ENCODE measurements around the gene SIM1.

DNA sequence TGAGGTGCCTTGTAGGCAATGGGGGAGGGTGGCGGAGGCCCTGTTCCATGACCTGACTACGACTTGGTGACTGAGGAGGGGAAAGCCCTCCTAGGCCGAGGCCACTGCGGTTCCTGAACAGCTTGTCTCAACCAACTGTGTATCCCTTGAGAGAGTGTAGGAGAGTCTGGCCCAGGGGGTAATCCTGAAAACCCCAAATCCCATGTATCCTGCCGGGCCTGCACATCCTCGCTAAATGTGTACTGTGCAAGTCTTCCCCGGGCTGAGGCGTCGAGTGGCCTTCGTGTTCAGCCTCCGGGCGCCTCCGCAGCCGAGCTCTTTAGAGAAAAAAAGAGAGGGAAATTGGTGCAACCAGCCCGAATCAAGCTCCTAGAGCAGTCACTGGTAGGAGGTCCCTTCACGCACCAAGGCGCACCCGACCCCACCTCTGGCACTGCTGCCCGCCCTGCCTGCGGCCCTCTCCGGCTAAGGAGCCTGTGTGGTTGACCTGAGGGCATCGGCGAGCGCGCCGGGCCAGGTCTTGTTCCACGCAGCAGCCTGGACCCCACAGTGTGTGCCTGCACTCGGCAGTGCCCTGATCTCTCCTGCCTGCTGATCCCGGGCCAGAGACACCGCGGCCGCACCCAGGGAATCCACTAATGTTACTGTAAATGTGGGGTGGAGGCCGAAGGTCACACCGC is 7.3 kb downstream of the SIM1 start:
- TF ChIP-seq EZH2phosphoT487 (conservative IDR thresholded peaks at IDR 0.05; ENCODE audit: low read length) (no peak), CTCF (IDR thresholded peaks at IDR 0.05; ENCODE audit: insufficient read depth, low read length, poor library complexity, severe bottlenecking) (no peak)

Measured in SU-DHL-6 (cell line).